Measurements from ENCODE around the gene TMC3. TPM values are rescaled to one million over a fixed set of nuclear protein-coding genes. Genes with fewer than 3 reads are reported as not detected.

The TMC3 gene
- total and polyA plus RNA-seq, 4 donors = 0.02 to 0.13 TPM; not detected in 2

DNA sequence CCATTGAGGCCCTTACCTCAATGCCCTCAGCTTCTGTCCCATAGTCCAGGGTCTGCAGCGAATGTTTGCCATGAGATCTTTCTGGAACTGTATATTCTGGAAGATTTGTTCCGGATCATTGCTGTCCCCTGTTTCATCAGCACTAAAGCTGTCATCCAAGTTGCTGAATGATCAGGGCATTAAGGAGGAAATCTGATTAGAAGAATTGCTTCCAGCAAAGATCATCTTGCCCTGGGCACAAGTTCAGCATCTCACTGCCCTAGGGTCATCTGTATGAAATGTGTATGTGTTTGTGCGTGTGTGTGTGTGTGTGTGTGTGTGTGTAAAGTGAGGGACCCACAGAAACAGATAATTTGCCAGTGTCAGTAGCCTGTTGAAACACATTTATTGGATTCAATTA lies 1.4 kb downstream of the TMC3 start:
- Histone ChIP-seq H3K9me3 (ENCODE audit: control insufficient read depth in 4 of 4, low read length in 3 of 4) (no peaks in the 10 kb centered on the region), H3K36me3 (ENCODE audit: control insufficient read depth in 4 of 4, insufficient read depth in 3 of 4, low read depth in 1 of 4, low read length in 3 of 4) (peaks cover 0 to 16% (median 6%) of the 10 kb centered on the region in 4 donors), H3K4me3 (ENCODE audit: low read depth in 1 of 3, low read length in 3 of 3) (no peak overlapping the region), H3K27ac (ENCODE audit: low read depth in 1 of 2, low read length in 2 of 2) (no peak overlapping the region), H3K27me3 (ENCODE audit: control insufficient read depth in 4 of 4, insufficient read depth in 4 of 4, low read length in 3 of 4) (no peaks in the 10 kb centered on the region), H3K9ac (ENCODE audit: low read depth in 1 of 2, low read length in 2 of 2) (no peak overlapping the region), H3K4me1 (ENCODE audit: control insufficient read depth in 4 of 4, insufficient read depth in 4 of 4, low read length in 3 of 4) (peaks cover 0 to 4% (median 0%) of the 10 kb centered on the region in 4 donors)
- DNase-seq (ENCODE audit: low spot score) = no peak
- no peak for TF ChIP-seq HNF4A (conservative IDR thresholded peaks at IDR 0.05)
- TF ChIP-seq, protein P1, sequence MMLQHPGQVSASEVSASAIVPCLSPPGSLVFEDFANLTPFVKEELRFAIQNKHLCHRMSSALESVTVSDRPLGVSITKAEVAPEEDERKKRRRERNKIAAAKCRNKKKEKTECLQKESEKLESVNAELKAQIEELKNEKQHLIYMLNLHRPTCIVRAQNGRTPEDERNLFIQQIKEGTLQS (IDR thresholded peaks at IDR 0.05) = no peak
- no peak for TF ChIP-seq SP1 (IDR thresholded peaks at IDR 0.05)
- TF ChIP-seq RXRA (IDR thresholded peaks at IDR 0.05) = no peak
- no peak for TF ChIP-seq ZBTB33 (IDR thresholded peaks at IDR 0.05)
- TF ChIP-seq JUND (IDR thresholded peaks at IDR 0.05) = no peak
- TF ChIP-seq FOXA1 (IDR thresholded peaks at IDR 0.05) = no peak
- TF ChIP-seq RAD21 (IDR thresholded peaks at IDR 0.05) = no peak
- TF ChIP-seq HNF4G (IDR thresholded peaks at IDR 0.05) = no peak
- no peak for TF ChIP-seq GABPA (IDR thresholded peaks at IDR 0.05 in 1 of 2, conservative IDR thresholded peaks at IDR 0.05 in 1 of 2)
- no peak for TF ChIP-seq EGR1 (IDR thresholded peaks at IDR 0.05; ENCODE audit: low read depth in 2 of 2)
- TF ChIP-seq NR2F2 (IDR thresholded peaks at IDR 0.05) = no peak
- no peak for TF ChIP-seq CTCF (IDR thresholded peaks at IDR 0.05; ENCODE audit: low read depth, low read length, missing input control)
- no peak for TF ChIP-seq YY1 (IDR thresholded peaks at IDR 0.05)
- TF ChIP-seq, protein P2, sequence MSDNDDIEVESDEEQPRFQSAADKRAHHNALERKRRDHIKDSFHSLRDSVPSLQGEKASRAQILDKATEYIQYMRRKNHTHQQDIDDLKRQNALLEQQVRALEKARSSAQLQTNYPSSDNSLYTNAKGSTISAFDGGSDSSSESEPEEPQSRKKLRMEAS (IDR thresholded peaks at IDR 0.05) = no peak
- 84% methylated on average over 3 of the region's 3 CpGs for WGBS

DNA sequence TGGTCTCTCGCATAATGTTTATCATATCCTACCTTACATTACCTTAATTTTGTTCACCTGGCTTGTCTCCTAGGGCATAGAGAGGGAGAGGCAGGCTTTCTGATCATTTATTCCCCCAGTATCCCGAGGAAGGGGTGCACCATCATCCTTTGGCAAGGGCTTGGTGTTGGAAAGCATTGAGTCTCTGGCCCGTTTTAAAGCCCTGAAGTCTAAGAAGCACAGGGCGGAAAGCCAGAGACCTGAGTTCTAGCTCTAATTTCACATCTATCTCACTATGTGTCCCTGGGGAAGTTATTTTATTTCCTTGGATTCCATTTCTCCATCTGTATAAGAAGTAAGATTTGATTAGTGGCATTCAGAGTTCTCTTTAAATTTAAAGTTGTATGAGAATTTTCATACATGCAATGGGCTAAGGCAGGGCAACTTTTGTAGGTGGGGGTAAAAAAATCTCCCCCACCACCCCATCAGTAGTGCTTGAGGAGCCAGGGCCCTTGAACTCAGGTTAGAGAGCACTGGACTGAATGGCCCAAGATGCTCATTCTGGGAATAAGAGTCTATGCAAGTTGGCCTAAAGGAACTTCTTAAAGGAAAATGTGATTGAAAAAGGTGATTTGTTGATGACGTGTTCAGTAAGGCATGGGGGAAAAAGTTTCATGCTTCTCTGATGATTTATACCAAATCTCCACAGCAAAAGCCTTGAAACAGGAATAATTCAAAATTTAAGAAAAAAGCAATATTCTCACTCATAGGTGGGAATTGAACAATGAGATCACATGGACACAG lies 10.1 kb downstream of the TMC3 start:
- Histone ChIP-seq H3K27me3 (ENCODE audit: control insufficient read depth in 4 of 4, insufficient read depth in 4 of 4, low read length in 3 of 4) (no peaks in the 10 kb centered on the region), H3K9ac (ENCODE audit: low read depth in 1 of 2, low read length in 2 of 2) (no peak overlapping the region), H3K27ac (ENCODE audit: low read depth in 1 of 2, low read length in 2 of 2) (no peak overlapping the region), H3K4me1 (ENCODE audit: control insufficient read depth in 4 of 4, insufficient read depth in 4 of 4, low read length in 3 of 4) (no peaks in the 10 kb centered on the region), H3K36me3 (ENCODE audit: control insufficient read depth in 4 of 4, insufficient read depth in 3 of 4, low read depth in 1 of 4, low read length in 3 of 4) (peaks cover 0 to 15% (median 10%) of the 10 kb centered on the region in 4 donors), H3K9me3 (ENCODE audit: control insufficient read depth in 4 of 4, low read length in 3 of 4) (no peaks in the 10 kb centered on the region), H3K4me3 (ENCODE audit: low read depth in 1 of 3, low read length in 3 of 3) (no peak overlapping the region)
- WGBS = 90% methylated on average over 5 of the region's 5 CpGs
- TF ChIP-seq RXRA (IDR thresholded peaks at IDR 0.05) (no peak), ZBTB33 (IDR thresholded peaks at IDR 0.05) (no peak), RAD21 (IDR thresholded peaks at IDR 0.05) (no peak), NR2F2 (IDR thresholded peaks at IDR 0.05) (no peak), GABPA (IDR thresholded peaks at IDR 0.05 in 1 of 2, conservative IDR thresholded peaks at IDR 0.05 in 1 of 2) (no peak), JUND (IDR thresholded peaks at IDR 0.05) (no peak), REST (IDR thresholded peaks at IDR 0.05) (no peak)
- TF ChIP-seq, protein P2 (IDR thresholded peaks at IDR 0.05) = no peak
- DNase-seq (ENCODE audit: low spot score) = no peak
